Small intestine (tissue), 7 donors: ENCODE data around the gene TXLNA. TPM values are rescaled to one million over a fixed set of nuclear protein-coding genes. Genes with fewer than 3 reads are reported as not detected.

Source experiments
- DNase-seq, 2 donors: peaks; one replicate each; pipeline versions ENCODE4 v3.0.0 to v3.0.0-alpha.2; 2013
- FAIRE-seq: peaks from 2 replicates; lab custom pipeline; 2012; peaks lifted over from hg19 to GRCh38; lab: Jason Lieb, UNC
- H3K27ac ChIP-seq, 3 donors: one replicate each; pipeline ENCODE4 v1.5.1; 2013; ENCODE audit warnings: low read length in 2 of 3, mild to moderate bottlenecking in 2 of 3, control low read depth in 1 of 3, inconsistent platforms in 1 of 3, low read depth in 1 of 3, moderate library complexity in 1 of 3
- H3K27me3 ChIP-seq, 3 donors: one replicate each; pipeline ENCODE4 v1.6.1; 2013; ENCODE audit warnings: low read length in 3 of 3, inconsistent platforms in 1 of 3; ENCODE audit not compliant: control insufficient read depth in 3 of 3, insufficient read depth in 3 of 3
- H3K36me3 ChIP-seq, 3 donors: one replicate each; pipeline ENCODE4 v1.6.1; 2013; ENCODE audit warnings: low read length in 3 of 3, inconsistent platforms in 1 of 3, low read depth in 1 of 3, mild to moderate bottlenecking in 1 of 3, moderate library complexity in 1 of 3; ENCODE audit not compliant: control insufficient read depth in 3 of 3, insufficient read depth in 2 of 3
- H3K4me1 ChIP-seq, 3 donors: one replicate each; pipeline ENCODE4 v1.6.1; 2013; ENCODE audit warnings: low read length in 2 of 3, inconsistent platforms in 1 of 3, low read depth in 1 of 3, mild to moderate bottlenecking in 1 of 3, moderate library complexity in 1 of 3; ENCODE audit not compliant: control insufficient read depth in 3 of 3, insufficient read depth in 2 of 3
- H3K4me3 ChIP-seq, 3 donors: one replicate each; pipeline ENCODE4 v1.5.1; 2013; ENCODE audit warnings: low read length in 3 of 3, control low read depth in 1 of 3, inconsistent platforms in 1 of 3, low read depth in 1 of 3, mild to moderate bottlenecking in 1 of 3, moderate library complexity in 1 of 3
- H3K9me3 ChIP-seq, 2 donors: one replicate each; pipeline ENCODE4 v1.6.1; 2013; ENCODE audit warnings: low read depth in 1 of 2, low read length in 1 of 2; ENCODE audit not compliant: control insufficient read depth in 2 of 2, insufficient read depth in 1 of 2
- WGBS, 3 donors: extraction: QIAGEN DNeasy Blood & Tissue Kit; methylation state at CpG; one replicate each; pipeline ENCODE4 v1.1.7; 2013; 5-methylcytosine and 5-hydroxymethylcytosine counted together
- polyA plus RNA-seq, 4 donors: library from polyadenylated mRNA; stranded (reverse) in 3 of 4; unstranded in 1 of 4; fragments of 200-250 nt in 3 of 4; fragments of 120-200 nt in 1 of 4; gene quantifications; one replicate each; pipeline versions ENCODE4 v1.2.1 to v1.2.3, GENCODE V29; 2013
- donor health status: healthy with polysubstance abuse.
- donor health status: control.
- donor health status: control.
- donor health status: Bipolar disorder and iron deficiency.
- donor health status: healthy.

TXLNA gene
- polyA plus RNA-seq, 4 donors, result 6.9 to 28.1 (median 18.1) TPM

DNA sequence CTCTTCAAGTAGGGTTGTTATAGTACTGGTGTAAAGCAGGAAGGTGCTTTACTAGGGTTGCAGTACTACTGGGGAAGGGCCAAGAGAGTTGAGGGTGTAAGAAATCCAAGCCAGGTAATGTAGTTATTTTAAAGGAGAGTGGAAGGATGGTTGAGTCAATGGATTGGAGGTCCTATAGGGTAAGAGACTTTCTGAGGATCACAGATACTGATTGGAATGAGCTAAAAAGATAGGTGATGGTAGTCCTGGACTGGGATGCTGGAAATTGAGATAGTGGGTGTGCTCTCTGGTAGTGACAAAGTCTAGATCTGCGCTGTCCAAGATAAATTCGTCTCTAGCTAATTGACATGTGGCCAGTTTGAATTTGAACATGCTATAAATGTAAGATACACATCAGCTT is 7.0 kb downstream of the TXLNA start:
- Histone ChIP-seq H3K9me3 (no peaks in the 10 kb centered on the region), H3K4me3 (no peak overlapping the region), H3K36me3 (peaks cover 22 to 78% (median 28%) of the 10 kb centered on the region in 3 donors), H3K27me3 (no peaks in the 10 kb centered on the region), H3K4me1 (peaks cover 0 to 4% (median under 1%) of the 10 kb centered on the region in 3 donors), H3K27ac (no peak overlapping the region)
- no peak for FAIRE-seq
- DNase-seq, result no peak
- 70 to 85% (median 83%) methylated on average over 2 of the region's 2 CpGs for WGBS, 3 donors

DNA sequence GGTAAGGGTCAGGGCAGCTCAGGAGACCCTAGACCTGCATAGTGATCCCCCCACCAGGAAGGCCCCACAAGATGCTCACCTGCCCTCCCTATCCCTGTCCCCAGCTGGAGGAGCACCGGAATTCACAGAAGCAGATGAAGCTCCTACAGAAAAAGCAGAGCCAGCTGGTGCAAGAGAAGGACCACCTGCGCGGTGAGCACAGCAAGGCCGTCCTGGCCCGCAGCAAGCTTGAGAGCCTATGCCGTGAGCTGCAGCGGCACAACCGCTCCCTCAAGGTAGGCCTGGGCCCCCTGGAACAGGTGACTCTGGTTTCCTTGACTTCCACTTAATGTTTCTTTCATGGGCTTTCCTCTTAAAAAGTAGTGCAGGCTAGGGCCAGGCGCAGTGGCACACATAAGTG is 8.4 kb downstream of the TXLNA start:
- no peak overlapping the region for H3K4me3 ChIP-seq
- H3K27me3 ChIP-seq, result no peaks in the 10 kb centered on the region
- peaks cover 29 to 78% (median 39%) of the 10 kb centered on the region in 3 donors for H3K36me3 ChIP-seq
- DNase-seq, result no peak
- H3K9me3 ChIP-seq, result no peaks in the 10 kb centered on the region
- no peaks in the 10 kb centered on the region for H3K4me1 ChIP-seq
- H3K27ac ChIP-seq, result no peak overlapping the region
- no peak for FAIRE-seq
- WGBS, 3 donors, result 97% methylated on average over 9 of the region's 9 CpGs

DNA sequence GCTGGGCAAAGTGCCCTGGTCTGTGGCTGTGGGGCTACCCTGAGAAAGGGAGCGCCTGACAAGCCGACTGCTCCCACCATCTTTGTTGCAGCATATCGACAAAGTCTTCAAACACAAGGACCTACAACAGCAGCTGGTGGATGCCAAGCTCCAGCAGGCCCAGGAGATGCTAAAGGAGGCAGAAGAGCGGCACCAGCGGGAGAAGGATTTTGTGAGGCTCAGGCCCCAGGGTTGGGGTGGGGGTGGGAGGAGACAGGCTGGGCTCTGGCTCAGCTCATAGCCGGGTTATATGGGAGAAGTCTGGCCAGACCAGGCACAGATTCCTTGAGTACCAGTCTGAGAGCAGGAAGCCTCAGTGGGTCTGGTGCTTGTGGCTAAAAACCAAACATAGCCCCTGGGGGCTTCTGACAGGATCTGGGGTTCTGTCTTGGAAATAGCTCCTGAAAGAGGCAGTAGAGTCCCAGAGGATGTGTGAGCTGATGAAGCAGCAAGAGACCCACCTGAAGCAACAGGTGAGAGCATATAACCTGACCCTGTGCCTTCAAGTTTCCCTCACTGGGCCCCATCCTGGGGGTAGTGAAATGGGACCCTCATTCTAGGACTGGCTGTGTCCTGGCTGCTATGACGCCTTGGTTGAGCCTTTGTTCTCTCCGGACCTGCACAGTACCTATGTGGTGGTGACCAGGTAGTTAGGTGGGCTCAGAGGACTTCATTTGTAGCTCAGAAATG is 12.9 kb downstream of the TXLNA start:
- WGBS, 3 donors, result 94 to 99% (median 96%) methylated on average over 8 of the region's 8 CpGs
- Histone ChIP-seq H3K36me3 (peaks cover 43 to 92% (median 52%) of the 10 kb centered on the region in 3 donors), H3K4me1 (peaks cover 0 to 7% (median 0%) of the 10 kb centered on the region in 3 donors), H3K9me3 (no peaks in the 10 kb centered on the region), H3K27ac (no peak overlapping the region), H3K4me3 (no peak overlapping the region), H3K27me3 (no peaks in the 10 kb centered on the region)
- DNase-seq (no peak), FAIRE-seq (no peak)

DNA sequence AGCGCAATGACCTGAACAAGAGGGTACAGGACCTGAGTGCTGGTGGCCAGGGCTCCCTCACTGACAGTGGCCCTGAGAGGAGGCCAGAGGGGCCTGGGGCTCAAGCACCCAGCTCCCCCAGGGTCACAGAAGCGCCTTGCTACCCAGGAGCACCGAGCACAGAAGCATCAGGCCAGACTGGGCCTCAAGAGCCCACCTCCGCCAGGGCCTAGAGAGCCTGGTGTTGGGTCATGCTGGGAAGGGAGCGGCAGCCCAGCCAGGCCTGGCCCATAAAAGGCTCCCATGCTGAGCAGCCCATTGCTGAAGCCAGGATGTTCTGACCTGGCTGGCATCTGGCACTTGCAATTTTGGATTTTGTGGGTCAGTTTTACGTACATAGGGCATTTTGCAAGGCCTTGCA is 15.5 kb downstream of the TXLNA start:
- Histone ChIP-seq H3K9me3 (no peaks in the 10 kb centered on the region), H3K27me3 (no peaks in the 10 kb centered on the region), H3K4me1 (peaks cover 0 to 13% (median 0%) of the 10 kb centered on the region in 3 donors), H3K27ac (no peak overlapping the region), H3K36me3 (peaks cover 32 to 86% (median 35%) of the 10 kb centered on the region in 3 donors), H3K4me3 (no peak overlapping the region)
- no peak for FAIRE-seq
- no peak for DNase-seq
- 96 to 100% (median 98%) methylated on average over 5 to 6 of the region's 6 CpGs for WGBS, 3 donors

DNA sequence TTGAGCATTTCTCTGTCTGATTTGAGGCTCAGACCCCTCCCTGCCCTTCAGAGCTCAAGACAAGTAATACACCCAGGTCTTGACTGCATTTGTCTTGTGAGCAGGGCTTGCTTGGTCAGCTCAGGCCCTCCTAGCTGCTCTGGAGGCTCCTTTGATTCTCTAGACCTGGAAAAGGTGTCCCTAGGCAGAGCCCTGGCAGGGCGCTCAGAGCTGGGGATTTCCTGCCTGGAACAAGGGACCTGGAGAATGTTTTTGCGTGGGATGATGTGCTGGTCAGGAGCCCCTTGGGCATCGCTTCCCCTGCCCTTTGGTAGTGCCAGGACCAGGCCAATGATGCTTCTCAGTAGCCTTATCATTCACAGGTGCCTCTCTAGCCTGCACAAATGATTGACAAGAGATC is 16.1 kb downstream of the TXLNA start:
- no peak for FAIRE-seq
- Histone ChIP-seq H3K27me3 (no peaks in the 10 kb centered on the region), H3K27ac (no peak overlapping the region), H3K4me3 (no peak overlapping the region), H3K4me1 (peaks cover 0 to 13% (median 0%) of the 10 kb centered on the region in 3 donors), H3K9me3 (no peaks in the 10 kb centered on the region), H3K36me3 (peaks cover 26 to 81% (median 31%) of the 10 kb centered on the region in 3 donors)
- 94 to 98% (median 96%) methylated on average over 3 of the region's 3 CpGs for WGBS, 3 donors
- DNase-seq, result no peak

DNA sequence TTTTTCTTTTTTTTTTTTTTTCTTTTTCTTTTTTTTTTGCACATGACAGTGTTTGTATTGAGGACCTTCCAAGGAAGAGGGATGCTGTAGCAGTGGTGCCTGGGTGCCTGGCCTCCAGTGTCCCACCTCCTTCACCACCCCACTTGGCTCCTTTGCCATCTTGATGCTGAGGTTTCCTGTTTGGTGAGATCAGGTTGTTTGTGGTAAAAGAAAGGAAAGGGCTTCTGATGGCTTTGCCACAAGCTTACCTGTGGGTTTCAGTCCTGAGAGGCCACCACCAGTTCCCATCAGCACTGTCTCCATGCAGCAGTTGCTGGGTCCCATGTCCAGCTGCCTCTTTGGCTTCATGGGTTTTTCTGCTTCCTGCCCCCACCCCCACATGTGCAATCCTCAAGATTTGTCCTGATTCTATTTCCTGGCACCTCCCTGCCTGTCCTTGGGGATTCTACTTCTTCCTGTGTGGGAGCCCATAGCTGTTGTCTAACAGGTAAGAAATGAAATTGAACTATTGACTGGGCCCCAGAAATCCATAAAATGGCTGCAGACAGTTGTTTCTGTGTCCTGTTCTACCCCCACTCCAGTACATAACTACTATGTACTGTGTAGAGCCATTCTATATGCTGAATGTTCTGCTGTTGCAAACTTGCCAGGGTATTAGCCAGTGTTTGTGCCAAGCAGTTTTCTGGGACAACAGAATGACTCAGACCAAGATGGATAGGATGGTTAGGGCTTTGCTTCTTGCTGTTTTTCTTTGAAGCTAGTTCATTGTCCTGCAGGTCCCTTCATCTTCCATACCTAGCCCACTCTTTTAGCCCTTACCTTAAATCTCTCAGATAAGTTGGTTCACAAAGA is 16.7 kb downstream of the TXLNA start:
- DNase-seq (no peak), FAIRE-seq (no peak)
- Histone ChIP-seq H3K4me1 (peaks cover 0 to 14% (median 0%) of the 10 kb centered on the region in 3 donors), H3K4me3 (no peak overlapping the region), H3K27me3 (no peaks in the 10 kb centered on the region), H3K36me3 (peaks cover 26 to 75% (median 29%) of the 10 kb centered on the region in 3 donors), H3K27ac (no peak overlapping the region), H3K9me3 (no peaks in the 10 kb centered on the region)

DNA sequence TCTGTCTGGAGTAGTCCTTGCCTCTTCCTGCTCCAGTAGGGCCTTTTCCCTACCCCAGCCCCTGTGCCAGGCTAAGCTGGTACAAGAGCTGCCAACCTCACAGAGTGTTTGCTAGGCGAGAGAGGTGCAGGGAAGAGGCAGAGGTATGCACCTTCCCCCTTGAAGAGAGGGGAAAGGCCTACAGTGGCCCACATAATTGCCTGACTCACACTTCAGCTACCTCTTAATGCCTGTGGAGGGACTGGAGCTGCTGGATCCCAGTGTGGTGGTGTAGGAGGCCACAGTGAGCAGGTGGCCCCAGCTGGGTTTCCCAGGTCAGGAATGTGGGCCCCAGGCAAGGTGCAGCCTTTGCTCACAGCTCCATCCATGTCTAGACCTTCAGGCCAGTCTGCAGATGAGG is 17.6 kb downstream of the TXLNA start:
- Histone ChIP-seq H3K27ac (no peak overlapping the region), H3K4me3 (no peak overlapping the region), H3K36me3 (peaks cover 23 to 66% (median 24%) of the 10 kb centered on the region in 3 donors), H3K27me3 (no peaks in the 10 kb centered on the region), H3K9me3 (no peaks in the 10 kb centered on the region), H3K4me1 (peaks cover 0 to 21% (median 0%) of the 10 kb centered on the region in 3 donors)
- 85 to 100% (median 92%) methylated on average over 1 of the region's 1 CpG for WGBS, 3 donors
- FAIRE-seq (no peak), DNase-seq (no peak)

DNA sequence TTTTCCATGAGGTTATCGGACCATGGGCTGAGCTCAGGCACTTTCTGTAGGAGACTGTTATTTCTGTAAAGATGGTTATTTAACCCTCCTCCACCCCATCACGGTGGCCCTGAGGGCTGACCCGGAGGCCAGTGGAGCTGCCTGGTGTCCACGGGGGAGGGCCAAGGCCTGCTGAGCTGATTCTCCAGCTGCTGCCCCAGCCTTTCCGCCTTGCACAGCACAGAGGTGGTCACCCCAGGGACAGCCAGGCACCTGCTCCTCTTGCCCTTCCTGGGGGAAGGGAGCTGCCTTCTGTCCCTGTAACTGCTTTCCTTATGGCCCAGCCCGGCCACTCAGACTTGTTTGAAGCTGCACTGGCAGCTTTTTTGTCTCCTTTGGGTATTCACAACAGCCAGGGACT is 18.4 kb downstream of the TXLNA start:
- Histone ChIP-seq H3K27ac (no peak overlapping the region), H3K4me1 (peaks cover 0 to 21% (median 0%) of the 10 kb centered on the region in 3 donors), H3K4me3 (no peak overlapping the region), H3K9me3 (no peaks in the 10 kb centered on the region), H3K27me3 (no peaks in the 10 kb centered on the region), H3K36me3 (peaks cover 16 to 58% (median 19%) of the 10 kb centered on the region in 3 donors)
- WGBS, 3 donors, result 79 to 80% (median 79%) methylated on average over 6 of the region's 6 CpGs
- no peak for DNase-seq
- FAIRE-seq, result no peak
